K562 treated with DMSO at 1 percent for 12 hours (cell line): ENCODE measurements around the gene IL1R2. TPM values are rescaled to one million over a fixed set of nuclear protein-coding genes. Genes with fewer than 3 reads are reported as not detected.

Source experiments
- total RNA-seq: library from RNA; unstranded; fragments of 300-600 nt; gene quantifications from 2 replicates; pipeline ENCODE4 v1.2.3, GENCODE V29; 2022; ENCODE audit not compliant: insufficient read depth

IL1R2 gene
- total RNA-seq, result not detected in 2 replicates

GRCh38 chr2:101991721-101992145 is at the start of gene IL1R2:
TSS of gene IL1R2 (plus strand) at chr2:101991960. CDS start at chr2:102008576, 16,616 bp downstream.

Other genes with a start within 250 kb of the IL1R2 start
- gene IL1R1, start 150.8 kb downstream of the IL1R2 start, total RNA-seq, result 4.5 and 12.7 TPM in 2 replicates
- gene IL1RL2, start 195.1 kb downstream of the IL1R2 start, total RNA-seq, result not detected in 2 replicates